SH-SY5Y (cell line): ENCODE data around the gene PLAGL2.

Experiments
- GATA2 ChIP-seq: IDR thresholded peaks from 2 replicates; pipeline ENCODE4 v1.6.1; 2011; ENCODE audit warnings: mild to moderate bottlenecking, low read depth, low read length
- GATA3 ChIP-seq: IDR thresholded peaks from 2 replicates; pipeline ENCODE4 v1.6.1; 2011; ENCODE audit warnings: low read depth, mild to moderate bottlenecking, low read length, moderate library complexity

- TF ChIP-seq GATA2: no peak
- TF ChIP-seq GATA3: no peak
Observed at GRCh38 chr20:32192698-32193097, 14.8 kb downstream of the PLAGL2 start.
